Right hindlimb (tissue), 1 donor: ENCODE data around the gene INAFM2.

ENCODE experiments used
- DNase-seq: peaks from one replicate; pipeline ENCODE4 v3.0.0-alpha.2; 2018

INAFM2 gene

GRCh38 chr15:40307421-40308211 lies 15.9 kb upstream of the INAFM2 start, which contains the start of gene PLCB2:
Gene PLCB2, minus strand, starts transcription at chr15:40307935. Its CDS starts 263 bp downstream, at chr15:40307672.
- peak; percentile 66 for DNase-seq

DNA sequence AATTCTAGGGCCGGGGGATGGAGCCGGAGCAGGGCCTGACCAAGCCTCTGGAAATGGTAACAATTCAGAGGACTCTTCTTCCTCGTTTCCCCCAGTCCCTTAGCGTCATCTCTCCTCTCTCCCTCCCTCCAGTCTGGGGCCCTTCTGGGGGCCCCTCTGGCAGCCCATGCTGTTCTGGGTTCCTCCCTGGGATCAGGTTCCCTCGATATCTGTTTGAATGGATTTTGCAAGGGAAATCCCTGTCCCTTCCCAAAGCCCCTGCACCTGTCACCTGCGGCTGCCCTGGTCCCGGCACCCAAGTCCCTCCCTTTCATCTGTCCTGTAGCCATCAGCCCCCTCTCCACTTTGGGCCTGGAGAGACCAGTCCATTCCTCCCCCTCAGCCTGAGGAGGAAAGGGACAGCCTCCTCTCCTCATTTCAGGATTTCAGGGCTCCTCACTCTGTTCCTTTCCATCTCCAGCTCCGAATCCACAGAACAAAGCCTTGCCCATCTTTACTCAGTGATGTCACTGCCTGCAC lies 14.1 kb upstream of the INAFM2 start:
- no peak for DNase-seq

- DNase-seq = no peak
These were observed 13.2 kb upstream of the INAFM2 start for GRCh38 chr15:40310001-40310959.

- no peak for DNase-seq
These were observed 12.5 kb upstream of the INAFM2 start for GRCh38 chr15:40310993-40311392.

- DNase-seq = no peak
These were observed 10.9 kb upstream of the INAFM2 start for GRCh38 chr15:40312370-40313158.

DNA sequence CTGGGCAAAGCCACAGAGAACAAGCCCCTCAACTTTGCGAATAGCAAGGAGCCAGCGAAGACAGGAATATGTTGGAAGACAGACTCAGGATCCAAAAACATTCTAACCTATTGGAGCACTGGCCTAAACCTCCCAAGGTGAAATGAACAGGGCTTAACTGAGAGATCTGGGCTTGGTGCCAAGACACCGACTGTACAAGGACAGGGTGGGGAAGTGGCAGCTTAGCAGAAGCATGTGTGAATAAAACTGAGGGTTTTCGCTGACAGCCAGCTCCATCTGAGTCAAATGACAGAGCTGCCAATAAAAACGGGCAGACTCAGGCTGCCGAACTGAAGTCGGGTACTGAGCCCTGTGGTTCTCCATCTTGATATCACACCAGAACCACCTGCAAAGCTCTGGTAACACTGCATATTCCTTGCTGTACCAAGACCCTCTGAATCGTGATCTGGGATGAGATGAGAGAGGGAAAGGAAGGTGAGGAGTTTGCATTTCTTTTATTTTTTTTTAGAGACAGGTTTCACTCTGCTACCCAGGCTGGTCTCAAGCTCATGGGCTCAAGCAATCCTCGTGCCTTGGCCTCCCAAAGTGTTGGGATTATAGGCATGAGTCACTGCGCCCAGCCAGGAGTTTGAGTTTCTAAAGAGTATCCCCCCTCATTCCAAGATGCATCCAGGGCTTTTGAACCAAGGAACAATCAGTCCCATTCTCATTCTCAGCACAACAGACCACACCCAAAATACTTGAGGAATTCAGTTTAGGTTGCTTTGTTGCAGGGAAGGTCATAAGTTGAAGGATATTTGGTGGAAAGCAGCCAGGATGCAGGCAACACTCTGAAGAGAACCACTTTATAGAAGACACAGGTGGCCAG lies 9.7 kb upstream of the INAFM2 start:
- DNase-seq = no peak

GRCh38 chr15:40314723-40315276 lies 8.7 kb upstream of the INAFM2 start:
- DNase-seq = no peak

- no peak for DNase-seq
These were observed 6.6 kb upstream of the INAFM2 start for GRCh38 chr15:40316931-40317330.

DNA sequence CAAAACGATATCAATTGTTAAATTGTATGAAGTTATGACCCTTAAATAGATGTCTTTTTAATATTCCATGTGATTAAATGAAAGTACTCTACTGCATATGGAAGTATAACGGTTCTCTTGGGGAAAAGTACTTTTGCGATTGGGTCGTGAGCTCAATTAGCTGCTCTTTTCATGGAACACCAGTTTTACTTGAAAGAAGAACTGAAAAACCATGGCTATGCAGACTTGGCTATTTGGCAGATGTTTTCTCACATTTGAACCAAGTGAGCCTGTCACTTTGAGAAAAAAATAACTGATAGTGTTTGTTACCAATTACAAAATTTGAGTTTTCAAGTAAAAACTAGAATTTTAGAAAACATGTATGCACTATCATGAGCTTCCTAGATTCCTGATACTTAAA lies 5.9 kb upstream of the INAFM2 start:
- no peak for DNase-seq

GRCh38 chr15:40320409-40320808 lies 3.1 kb upstream of the INAFM2 start:
- no peak for DNase-seq

DNA sequence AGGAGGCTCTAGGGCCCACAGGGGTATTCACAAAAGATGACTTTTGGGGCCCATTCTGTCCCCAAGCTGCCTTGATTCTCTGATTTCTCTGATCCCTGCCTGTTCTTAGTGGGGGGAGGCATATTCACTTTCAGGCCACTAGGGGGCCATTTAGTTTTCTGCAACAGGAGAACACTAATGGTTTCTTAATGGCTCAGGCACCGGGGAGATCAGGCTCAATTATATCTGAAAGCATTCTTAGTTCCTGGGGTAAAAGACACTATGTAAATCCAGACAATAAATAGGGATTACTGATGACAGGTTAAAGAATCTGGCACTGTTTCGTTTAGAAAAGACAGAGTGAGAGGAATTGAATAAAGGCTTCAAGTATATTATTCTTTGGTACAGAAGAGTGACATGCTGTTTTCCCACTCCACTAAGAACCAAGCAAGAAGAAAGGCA lies 2.5 kb upstream of the INAFM2 start:
- DNase-seq = no peak

DNA sequence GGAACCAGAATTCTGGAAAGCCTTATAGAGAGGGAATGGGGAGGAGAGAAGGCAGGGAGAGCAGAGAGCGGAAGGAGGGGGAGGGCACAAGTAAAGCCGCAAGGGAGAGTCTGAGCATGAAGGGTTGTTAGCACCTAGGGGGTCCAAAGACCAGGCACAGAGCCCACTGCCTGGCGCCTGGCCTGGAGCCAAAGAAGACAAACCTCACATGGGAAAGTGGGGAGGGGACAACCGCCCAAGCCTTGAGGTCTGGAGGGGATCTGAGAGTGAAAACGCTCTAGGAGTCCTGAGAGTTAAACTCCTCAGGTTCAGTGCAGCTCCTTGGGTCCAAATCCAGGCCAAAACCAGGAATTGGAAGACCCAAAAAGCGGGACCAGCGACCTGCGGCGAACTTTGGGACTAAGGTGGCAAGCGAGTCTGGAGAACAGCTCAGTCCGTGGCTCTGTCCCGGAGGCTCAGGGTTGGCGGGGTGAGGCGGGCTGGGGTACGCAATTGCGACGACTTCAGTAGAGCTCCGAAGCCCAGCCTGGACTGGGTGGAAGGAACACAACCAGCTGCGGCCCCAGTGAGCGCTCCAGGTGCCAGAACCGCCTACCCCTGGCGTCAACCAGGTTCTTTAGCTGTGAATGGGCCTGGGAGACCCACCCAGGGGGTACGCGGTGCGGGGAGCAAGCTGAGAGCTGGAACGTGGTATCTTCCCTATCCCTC lies 807 bp upstream of the INAFM2 start:
- no peak for DNase-seq

DNA sequence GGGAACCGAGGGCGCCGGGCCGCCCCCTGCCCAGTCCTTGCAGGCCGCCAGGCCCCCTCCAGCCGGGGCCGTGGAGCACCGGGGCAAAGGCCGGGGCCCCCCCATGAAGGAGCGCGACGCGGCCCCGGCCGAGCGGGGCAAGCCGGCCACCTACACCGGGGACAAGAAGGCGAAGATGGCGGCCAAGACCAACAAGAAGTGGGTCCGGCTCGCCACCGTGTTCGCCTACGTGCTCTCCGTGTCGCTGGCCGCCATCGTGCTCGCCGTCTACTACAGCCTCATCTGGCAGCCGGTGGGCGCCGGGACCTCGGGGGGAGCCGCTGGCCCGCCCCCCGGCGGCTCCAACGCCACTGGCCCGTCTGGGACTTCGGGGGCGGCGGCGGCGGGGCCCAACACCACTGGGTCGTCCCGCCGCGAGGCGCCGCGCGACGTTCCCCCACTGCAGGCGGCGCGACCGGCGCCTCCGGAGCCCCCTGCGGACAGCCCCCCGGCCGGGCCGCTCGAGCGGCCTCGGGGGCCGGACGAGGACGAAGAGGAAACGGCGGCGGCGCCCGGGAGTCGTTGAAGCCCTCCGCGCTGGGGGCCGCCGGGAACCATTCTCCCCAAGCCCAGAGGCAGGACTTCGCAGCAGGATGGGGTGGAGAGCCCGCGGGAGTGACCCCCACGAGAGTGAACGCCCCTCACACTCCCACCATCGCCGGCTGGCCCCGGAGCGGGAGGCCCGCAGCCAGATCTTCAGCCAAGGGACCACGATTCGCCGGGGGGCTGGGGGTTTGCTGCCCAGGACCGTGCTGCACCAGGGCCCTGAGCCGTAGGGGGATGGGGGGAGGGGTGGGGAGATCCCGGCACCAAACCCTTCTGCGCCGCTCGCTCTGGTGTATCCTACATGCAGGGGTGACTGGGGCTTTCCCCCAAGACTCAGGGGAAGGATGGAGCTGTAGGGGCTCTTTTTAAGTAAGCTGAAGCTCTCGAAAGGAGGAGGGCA lies 753 bp downstream of the INAFM2 start:
- DNase-seq = no peak

- DNase-seq = no peak
These were observed 1.7 kb downstream of the INAFM2 start for GRCh38 chr15:40325188-40325587.

DNA sequence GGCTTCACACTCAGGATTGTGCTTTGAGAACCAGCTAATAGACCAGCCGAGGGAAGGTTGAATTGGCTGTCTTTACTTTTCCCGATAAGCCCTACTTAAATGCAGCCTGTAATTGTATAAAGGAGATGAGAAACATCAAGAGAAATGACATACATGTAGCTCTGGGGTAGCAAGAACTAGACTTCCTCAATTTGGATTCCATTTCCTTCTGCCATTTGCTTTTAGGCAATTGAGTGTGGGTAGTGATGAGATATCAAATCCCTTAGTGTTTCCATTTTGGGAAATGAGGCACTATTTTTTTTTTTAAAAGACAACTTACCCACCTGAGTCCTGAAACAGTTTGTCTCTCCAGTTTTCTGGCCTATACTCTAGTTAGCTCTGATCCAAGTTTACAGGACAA lies 2.2 kb downstream of the INAFM2 start:
- DNase-seq = no peak

DNA sequence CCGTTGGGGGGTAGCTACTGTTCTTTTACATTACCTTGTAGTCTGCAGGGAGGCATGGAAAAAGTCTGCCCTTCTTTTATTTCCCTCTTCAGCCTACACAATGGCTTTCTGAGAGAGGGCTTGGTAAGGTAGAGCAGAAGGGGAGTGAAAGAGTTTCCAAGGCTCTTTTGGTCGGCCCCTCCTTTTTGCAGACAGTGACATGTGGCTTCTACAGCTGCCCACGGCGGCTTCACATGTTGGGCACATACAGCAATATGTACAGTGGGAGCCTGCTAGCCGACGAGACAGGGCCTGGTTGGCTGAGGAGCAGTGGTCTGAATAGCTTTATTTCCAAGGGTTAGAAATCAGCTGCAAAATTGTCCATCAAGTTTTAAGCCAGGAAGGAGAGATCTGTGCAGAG lies 4.0 kb downstream of the INAFM2 start:
- no peak for DNase-seq

DNA sequence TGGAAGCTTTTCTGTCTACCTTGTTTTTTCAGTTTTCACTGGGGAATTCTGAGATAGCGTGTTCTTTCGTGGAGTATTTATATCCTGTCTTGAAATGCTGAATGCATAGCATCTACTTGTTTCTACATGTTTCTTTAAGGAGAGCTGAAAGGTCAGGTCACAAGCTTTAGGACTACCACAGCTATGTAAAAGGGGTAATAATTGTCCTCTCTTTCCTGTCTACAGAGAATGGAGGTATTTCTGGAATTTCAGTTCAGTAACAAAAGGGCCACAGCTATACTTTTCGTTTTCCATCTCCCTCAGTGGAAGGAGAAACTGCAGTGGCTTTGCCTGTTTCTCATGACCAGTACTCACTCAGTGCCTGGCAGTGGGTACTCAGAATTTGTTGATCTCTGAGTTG lies 4.7 kb downstream of the INAFM2 start:
- no peak for DNase-seq

DNA sequence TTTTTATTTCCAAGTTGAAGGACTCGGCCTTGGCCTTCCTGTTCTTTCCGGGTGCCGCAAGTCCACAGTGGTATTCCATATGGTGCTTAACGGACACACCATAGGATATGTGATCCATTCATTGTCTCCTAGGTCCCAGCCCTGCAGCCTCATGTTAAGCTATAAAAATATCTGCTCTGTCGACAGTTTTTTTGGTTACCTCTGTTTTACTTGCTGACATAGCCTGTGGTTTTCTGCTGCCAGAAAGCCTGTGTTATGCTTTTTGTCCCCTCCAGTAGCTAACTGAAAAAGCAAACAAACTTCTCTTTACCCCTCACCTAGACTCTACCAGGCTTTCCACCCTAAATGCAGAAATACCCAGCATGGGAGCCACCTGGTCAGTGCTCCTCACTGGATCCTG lies 5.3 kb downstream of the INAFM2 start:
- DNase-seq = no peak

DNA sequence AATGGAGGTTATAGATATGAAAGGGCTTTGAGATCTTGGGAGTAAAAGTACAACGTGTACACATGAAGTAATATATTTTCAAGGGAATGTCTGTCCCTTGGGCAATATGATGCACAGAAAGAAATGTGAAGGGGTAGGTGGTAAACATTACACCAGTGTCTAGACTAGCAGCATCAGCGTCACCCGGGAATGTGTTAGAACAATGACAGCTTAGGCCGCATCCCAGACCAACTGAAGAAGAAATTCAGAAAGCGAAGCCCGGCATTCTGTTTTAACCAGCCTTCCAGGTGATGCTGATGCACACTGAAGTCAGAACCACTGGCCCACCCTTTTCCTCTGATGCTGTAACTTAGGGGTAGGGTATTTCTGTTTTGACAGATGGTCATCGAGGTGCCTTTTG lies 6.3 kb downstream of the INAFM2 start:
- no peak for DNase-seq
